Spinal cord (tissue), 4 donors: ENCODE measurements around the gene TCF19. TPM values are rescaled to one million over a fixed set of nuclear protein-coding genes. Genes with fewer than 3 reads are reported as not detected.

Source experiments
- polyA plus RNA-seq, 2 donors: library from polyadenylated mRNA; unstranded; fragments of 120-200 nt; gene quantifications; one replicate each; pipeline ENCODE4 v1.2.1, GENCODE V29; 2013; ENCODE audit not compliant: insufficient read length in 2 of 2
- small RNA-seq: library from RNA; depleted of rRNA; stranded (forward); fragments of <200 nt; gene quantifications from one replicate; pipeline ENCODE3, GENCODE V24; 2014; ENCODE audit warnings: low replicate concordance
- total RNA-seq, 2 donors: library from RNA; depleted of rRNA in 1 of 2; stranded (reverse); fragments of 120-200 nt in 1 of 2; fragments of >200 nt in 1 of 2; gene quantifications; one replicate each; pipeline versions ENCODE4 v1.2.3 to v1.2.4, GENCODE V29; 2013 to 2014

TCF19 gene
- total and polyA plus RNA-seq, 4 donors = 10.1 to 18.7 (median 15.7) TPM

Small RNA genes lying within 50 kb of the gene (small RNA-seq; reads per million reads assigned to genes)
- gene POLR2LP1 = not detected

Other genes with a start within 250 kb of the TCF19 start
- 10 to 100 TPM; 20.3 to 48.5 TPM for gene VARS2, start 244.4 kb upstream of the TCF19 start, total RNA-seq
- gene VARS2, start 244.4 kb upstream of the TCF19 start, polyA plus RNA-seq = 100 to 1,000 TPM in 1 of 2 donors, 10 to 100 TPM in 1; 93.0 to 117 TPM
- not detected for gene SFTA2, start 226.4 kb upstream of the TCF19 start, total RNA-seq
- gene SFTA2, start 226.4 kb upstream of the TCF19 start, polyA plus RNA-seq = under 1 TPM in 1 of 2 donors, not detected in 1; 0.53 TPM
- gene MUCL3, start 217.6 kb upstream of the TCF19 start, total RNA-seq = not detected
- gene MUCL3, start 217.6 kb upstream of the TCF19 start, polyA plus RNA-seq = under 1 TPM in 1 of 2 donors, not detected in 1; 0.06 TPM
- not detected for gene MUC21, start 174.9 kb upstream of the TCF19 start, total RNA-seq
- gene MUC21, start 174.9 kb upstream of the TCF19 start, polyA plus RNA-seq = under 1 TPM in 1 of 2 donors, not detected in 1; 0.08 TPM
- gene MUC22, start 148.1 kb upstream of the TCF19 start, total RNA-seq = not detected
- not detected for gene MUC22, start 148.1 kb upstream of the TCF19 start, polyA plus RNA-seq
- not detected for gene C6orf15, start 46.0 kb upstream of the TCF19 start, total RNA-seq
- gene C6orf15, start 46.0 kb upstream of the TCF19 start, polyA plus RNA-seq = not detected
- under 1 TPM in 1 of 2 donors, not detected in 1; 0.99 TPM for gene PSORS1C1, start 43.8 kb upstream of the TCF19 start, total RNA-seq
- under 1 TPM; 0.38 to 0.40 TPM for gene PSORS1C1, start 43.8 kb upstream of the TCF19 start, polyA plus RNA-seq
- gene CDSN, start 38.1 kb upstream of the TCF19 start, total RNA-seq = not detected
- under 1 TPM in 1 of 2 donors, not detected in 1; 0.09 TPM for gene CDSN, start 38.1 kb upstream of the TCF19 start, polyA plus RNA-seq
- gene PSORS1C2, start 19.5 kb upstream of the TCF19 start, total RNA-seq = not detected
- gene PSORS1C2, start 19.5 kb upstream of the TCF19 start, polyA plus RNA-seq = not detected
- 10 to 100 TPM; 16.4 to 26.2 TPM for gene CCHCR1, start 787 bp upstream of the TCF19 start, total RNA-seq
- 10 to 100 TPM; 21.1 to 29.9 TPM for gene CCHCR1, start 787 bp upstream of the TCF19 start, polyA plus RNA-seq
- under 1 TPM; 0.22 to 0.59 TPM for gene POU5F1, start 12.1 kb downstream of the TCF19 start, total RNA-seq
- gene POU5F1, start 12.1 kb downstream of the TCF19 start, polyA plus RNA-seq = 1 to 10 TPM; 1.1 to 1.2 TPM
- gene HLA-C, start 113.5 kb downstream of the TCF19 start, total RNA-seq = 10 to 100 TPM; 24.9 to 66.1 TPM
- gene HLA-C, start 113.5 kb downstream of the TCF19 start, polyA plus RNA-seq = 10 to 100 TPM; 56.3 to 62.7 TPM
- 100 to 1,000 TPM; 134 to 168 TPM for gene HLA-B, start 198.6 kb downstream of the TCF19 start, total RNA-seq
- 100 to 1,000 TPM; 126 to 189 TPM for gene HLA-B, start 198.6 kb downstream of the TCF19 start, polyA plus RNA-seq
- gene MICA, start 245.0 kb downstream of the TCF19 start, total RNA-seq = 10 to 100 TPM in 1 of 2 donors, 1 to 10 TPM in 1; 5.9 to 23.6 TPM
- gene MICA, start 245.0 kb downstream of the TCF19 start, polyA plus RNA-seq = 1 to 10 TPM; 4.2 to 6.0 TPM